B cell (primary cell): ENCODE data around the gene NT5DC3. TPM values are rescaled to one million over a fixed set of nuclear protein-coding genes. Genes with fewer than 3 reads are reported as not detected.
A peak's percentile ranks its signal among the peaks of the same experiment; 100 is the strongest.

Source experiments
- ATAC-seq: fragments of 200-7000 bp; cut with Tn5 transposase; one replicate; pipeline ENCODE4 v1.10.0; 2021; ENCODE audit warnings: low read depth, mild to moderate bottlenecking, moderate number of reproducible peaks, moderate library complexity
- CTCF ChIA-PET: fragments of 350-600 bp; sonication (Branson Sonifier 250); formaldehyde crosslinking; loops from one replicate; lab custom pipeline; 2021; ENCODE audit warnings: antibody characterized with exemption, inconsistent platforms; lab: Charles Lee
- POLR2A ChIA-PET: fragments of 350-600 bp; sonication (Branson Sonifier 250); formaldehyde crosslinking; loops from one replicate; lab custom pipeline; 2021; ENCODE audit warnings: antibody characterized with exemption; lab: Charles Lee
- DNase-seq: peaks from one replicate; pipeline ENCODE4 v3.0.0; 2013
- H2AFZ ChIP-seq: 2 replicates; pipeline ENCODE4 v1.6.1; 2012; ENCODE audit warnings: mild to moderate bottlenecking, low read depth, low read length; ENCODE audit not compliant: insufficient read depth, poor library complexity, severe bottlenecking
- H3K27ac ChIP-seq, 2 donors: 1 replicate in 1 of 2; 2 replicates in 1 of 2; pipeline ENCODE4 v1.5.1; 2012 to 2013; ENCODE audit warnings: low read length in 2 of 2, mild to moderate bottlenecking in 2 of 2, moderate library complexity in 1 of 2
- H3K27me3 ChIP-seq, 4 experiments: fragments of 200-600 bp in 1 of 4; sonication (generic) in 1 of 4; replicated peaks in 1 of 4; 1 replicate in 2 of 4; 2 replicates in 2 of 4; pipeline versions ENCODE4 v1.6.1 to v1.7.0; 2013 to 2016; ENCODE audit warnings: low read length in 3 of 4, mild to moderate bottlenecking in 2 of 4, mixed read lengths in 1 of 4, moderate library complexity in 1 of 4; ENCODE audit not compliant: insufficient read depth in 4 of 4, control insufficient read depth in 3 of 4; ENCODE audit errors: control extremely low read depth in 1 of 4
- H3K36me3 ChIP-seq, 2 experiments: replicated peaks in 1 of 2; 1 replicate in 1 of 2; 2 replicates in 1 of 2; pipeline versions ENCODE4 v1.6.1 to v1.7.1; 2013; ENCODE audit warnings: low read length in 1 of 2; ENCODE audit not compliant: insufficient read depth in 2 of 2, control insufficient read depth in 1 of 2; ENCODE audit errors: control extremely low read depth in 1 of 2, extremely low read depth in 1 of 2
- H3K4me1 ChIP-seq, 2 donors: fragments of 200-600 bp in 1 of 2; sonication (generic) in 1 of 2; 1 replicate in 1 of 2; 2 replicates in 1 of 2; pipeline versions ENCODE4 v1.5.1 to v1.6.1; 2013 to 2017; ENCODE audit warnings: low read length in 2 of 2; ENCODE audit not compliant: control insufficient read depth in 2 of 2, insufficient read depth in 2 of 2
- H3K4me2 ChIP-seq: replicated peaks from 2 replicates; pipeline ENCODE3; 2012; ENCODE audit warnings: mild to moderate bottlenecking, low read depth, low read length; ENCODE audit not compliant: poor library complexity, severe bottlenecking
- H3K4me3 ChIP-seq, 5 experiments: fragments of 200-600 bp in 1 of 5; sonication (generic) in 1 of 5; 1 replicate in 3 of 5; 2 replicates in 2 of 5; pipeline versions ENCODE4 v1.5.1 to v1.7.0; 2011 to 2016; ENCODE audit warnings: low read length in 4 of 5, mild to moderate bottlenecking in 4 of 5, low read depth in 2 of 5, control low read depth in 1 of 5, moderate library complexity in 1 of 5; ENCODE audit not compliant: insufficient read depth in 1 of 5; ENCODE audit errors: control extremely low read depth in 1 of 5, extremely low read depth in 1 of 5
- H3K79me2 ChIP-seq: fragments of 200-600 bp; sonication (generic); one replicate; pipeline ENCODE4 v1.6.0; 2016; ENCODE audit warnings: low read length; ENCODE audit not compliant: control insufficient read depth, insufficient read depth
- H3K9ac ChIP-seq: fragments of 200-600 bp; sonication (generic); 2 replicates; pipeline ENCODE4 v1.6.1; 2017; ENCODE audit warnings: mild to moderate bottlenecking, low read length, moderate library complexity
- H3K9me3 ChIP-seq, 3 donors: one replicate each; pipeline versions ENCODE4 v1.6.1 to v1.7.1; 2013; ENCODE audit warnings: low read length in 2 of 3; ENCODE audit not compliant: control insufficient read depth in 2 of 3, insufficient read depth in 1 of 3; ENCODE audit errors: control extremely low read depth in 1 of 3
- H4K20me1 ChIP-seq: 2 replicates; pipeline ENCODE4 v1.6.0; 2012; ENCODE audit warnings: mild to moderate bottlenecking, low read length; ENCODE audit not compliant: insufficient read depth, control insufficient read depth, poor library complexity, severe bottlenecking
- H3K27ac Mint-ChIP-seq: one replicate; pipeline ENCODE4 v1.8.0; 2021; ENCODE audit warnings: mixed read lengths
- H3K27me3 Mint-ChIP-seq: one replicate; pipeline ENCODE4 v1.8.0; 2021; ENCODE audit warnings: mixed read lengths
- H3K4me1 Mint-ChIP-seq: one replicate; pipeline ENCODE4 v1.8.0; 2021; ENCODE audit warnings: mixed read lengths
- H3K4me3 Mint-ChIP-seq: one replicate; pipeline ENCODE4 v1.8.0; 2021; ENCODE audit warnings: mixed read lengths
- H3K9me3 Mint-ChIP-seq: one replicate; pipeline ENCODE4 v1.8.0; 2022; ENCODE audit warnings: mixed read lengths; ENCODE audit not compliant: insufficient read depth
- EZH2 ChIP-seq: IDR thresholded peaks from 2 replicates; pipeline ENCODE4 v1.6.1; 2012; ENCODE audit warnings: borderline replicate concordance, low read depth, mild to moderate bottlenecking, moderate library complexity, low read length; ENCODE audit not compliant: insufficient read depth, poor library complexity, severe bottlenecking
- WGBS: methylation state at CpG from one replicate; pipeline ENCODE4 v1.1.5; 2013; ENCODE audit warnings: missing lambda C conversion rate; ENCODE audit not compliant: insufficient coverage; 5-methylcytosine and 5-hydroxymethylcytosine counted together
- intact Hi-C: fragments of 100-400 bp; cut with micrococcal nuclease; formaldehyde crosslinking; loops from one replicate; pipeline ENCODE4 v1.10.0; 2022
- polyA plus RNA-seq: library from polyadenylated mRNA; depleted of rRNA; stranded (reverse); fragments of >200 nt; gene quantifications from 2 replicates; pipeline ENCODE4 v1.2.3, GENCODE V29; 2012
- total RNA-seq, 2 donors: library from RNA; stranded (reverse); fragments of 120-200 nt in 1 of 2; gene quantifications; 1 replicate in 1 of 2; 2 replicates in 1 of 2; pipeline versions ENCODE4 v1.2.3 to v1.2.4, GENCODE V29; 2013 to 2022
- TF ChIP-seq, protein P1 (sequence below): fragments of 200-600 bp; IDR thresholded peaks from one replicate; pipeline ENCODE4 v1.8.0; 2022; ENCODE audit warnings: antibody characterized with exemption, mild to moderate bottlenecking

The NT5DC3 gene
- total and polyA plus RNA-seq, 2 donors (not counting 1 experiment from before 2014, with no cell fraction given), result 4.4 to 10.6 TPM

DNA sequence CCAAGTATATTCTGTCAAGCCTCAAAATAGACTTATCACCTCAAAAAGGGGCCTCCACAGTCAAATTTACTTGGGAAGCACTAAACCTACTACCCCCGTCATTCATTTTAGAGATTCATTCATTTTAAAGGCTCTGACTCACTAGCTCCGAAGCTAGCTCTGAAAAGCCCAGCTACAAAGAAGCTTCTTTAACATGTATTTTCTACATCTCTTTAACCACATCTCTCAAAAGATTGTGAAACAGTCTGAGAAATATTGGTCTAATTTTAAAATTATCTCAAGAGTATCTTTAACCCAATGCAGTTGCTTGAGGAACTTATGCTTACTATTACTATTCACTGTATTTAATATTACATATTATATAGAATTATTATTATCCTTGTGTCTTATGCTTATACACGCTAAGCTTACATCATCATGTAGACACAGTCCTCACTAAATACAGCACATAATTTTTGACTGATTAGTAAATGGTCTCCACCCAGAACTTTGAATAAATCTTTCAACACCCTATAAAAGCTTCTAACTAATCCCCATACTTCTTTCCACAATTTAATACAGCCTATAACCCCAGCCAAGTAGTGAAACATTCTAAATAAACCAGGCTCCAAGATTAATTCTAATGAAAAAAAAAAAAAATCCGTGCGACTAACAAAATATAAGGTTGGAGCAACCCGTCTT lies 7.8 kb downstream of the NT5DC3 start:
- Histone ChIP-seq H3K4me1 (peaks cover 20 to 39% of the 10 kb centered on the region in 2 donors), H3K9me3 (no peaks in the 10 kb centered on the region), H3K79me2 (peaks cover 45% of the 10 kb centered on the region), H3K27ac (no peak overlapping the region), H3K9ac (no peak overlapping the region), H3K4me3 (no peak overlapping the region), H3K27me3 (no peaks in the 10 kb centered on the region), H2AFZ (peak overlapping the region; percentile 57), H4K20me1 (no peaks in the 10 kb centered on the region), H3K36me3 (no peaks in the 10 kb centered on the region), H3K4me2 (peak overlapping the region; percentile 60)
- POLR2A ChIA-PET, result interaction anchor here (1.2 kb wide), 1 partner anchor 8 kb away, joined by 5 read pairs; the partner anchor contains the start of gene NT5DC3
- CTCF ChIA-PET, result interaction anchor here (0.9 to 1.5 kb wide), 4 partner anchors 8 to 57 kb away, joined by 3 to 5 read pairs (median 4); partner anchors contain the start of gene NT5DC3
- TF ChIP-seq EZH2, result no peak
- TF ChIP-seq, protein P1, sequence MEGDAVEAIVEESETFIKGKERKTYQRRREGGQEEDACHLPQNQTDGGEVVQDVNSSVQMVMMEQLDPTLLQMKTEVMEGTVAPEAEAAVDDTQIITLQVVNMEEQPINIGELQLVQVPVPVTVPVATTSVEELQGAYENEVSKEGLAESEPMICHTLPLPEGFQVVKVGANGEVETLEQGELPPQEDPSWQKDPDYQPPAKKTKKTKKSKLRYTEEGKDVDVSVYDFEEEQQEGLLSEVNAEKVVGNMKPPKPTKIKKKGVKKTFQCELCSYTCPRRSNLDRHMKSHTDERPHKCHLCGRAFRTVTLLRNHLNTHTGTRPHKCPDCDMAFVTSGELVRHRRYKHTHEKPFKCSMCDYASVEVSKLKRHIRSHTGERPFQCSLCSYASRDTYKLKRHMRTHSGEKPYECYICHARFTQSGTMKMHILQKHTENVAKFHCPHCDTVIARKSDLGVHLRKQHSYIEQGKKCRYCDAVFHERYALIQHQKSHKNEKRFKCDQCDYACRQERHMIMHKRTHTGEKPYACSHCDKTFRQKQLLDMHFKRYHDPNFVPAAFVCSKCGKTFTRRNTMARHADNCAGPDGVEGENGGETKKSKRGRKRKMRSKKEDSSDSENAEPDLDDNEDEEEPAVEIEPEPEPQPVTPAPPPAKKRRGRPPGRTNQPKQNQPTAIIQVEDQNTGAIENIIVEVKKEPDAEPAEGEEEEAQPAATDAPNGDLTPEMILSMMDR, result no peak
- intact Hi-C loops, result no loop called here
- WGBS, result 100% methylated on average over 1 of the region's 6 CpGs
- H3K27ac Mint-ChIP-seq, result peak overlapping the region; percentile 57
- H3K9me3 Mint-ChIP-seq, result no peaks in the 10 kb centered on the region
- H3K4me1 Mint-ChIP-seq, result peaks cover 65% of the 10 kb centered on the region
- H3K27me3 Mint-ChIP-seq, result no peaks in the 10 kb centered on the region
- ATAC-seq, result no peak
- H3K4me3 Mint-ChIP-seq, result peak overlapping the region; percentile 6
- DNase-seq, result no peak
